ENCODE measurements around the gene DUSP5. TPM values are rescaled to one million over a fixed set of nuclear protein-coding genes. Genes with fewer than 3 reads are reported as not detected.
"Not testable (repeated sequence)": the region's sequence is repeated elsewhere in the genome, so short reads cannot be mapped to it uniquely, and the experiment has no call there.

DUSP5 gene
- total and polyA plus RNA-seq, 8 donors, result 2.7 to 12.8 (median 5.5) TPM

GRCh38 chr10:110530131-110530831 lies 32.6 kb downstream of the DUSP5 start:
- no peak overlapping the region for H3K27ac ChIP-seq
- no peak for TF ChIP-seq CTCF (IDR thresholded peaks at IDR 0.05)
- H3K27me3 ChIP-seq, result no peaks in the 10 kb centered on the region
- WGBS, 2 donors, result 15 to 17% methylated on average over 35 of the region's 35 CpGs
- no peaks in the 10 kb centered on the region for H3K4me1 ChIP-seq
- H3K4me3 ChIP-seq, result peak overlapping the region in 2 of 4 donors; percentile 7 to 11
- DNase-seq, result peak in 5 of 6 donors; percentile 33 to 67 (median 58)
- peak; percentile 76 to 88 (median 86) for ATAC-seq
- no peaks in the 10 kb centered on the region for H3K9me3 ChIP-seq
- intact Hi-C loops (cut with DNase I), result no loop called here
- H3K36me3 ChIP-seq, result no peaks in the 10 kb centered on the region
- FAIRE-seq, result no peak

- no peaks in the 10 kb centered on the region for H3K9me3 ChIP-seq
- H3K27ac ChIP-seq, result no peak overlapping the region
- FAIRE-seq (no peak), ATAC-seq (no peak), DNase-seq (no peak)
- no peaks in the 10 kb centered on the region for H3K27me3 ChIP-seq
- intact Hi-C loops (cut with DNase I), result no loop called here
- no peaks in the 10 kb centered on the region for H3K36me3 ChIP-seq
- no peak overlapping the region for H3K4me3 ChIP-seq
- WGBS, 2 donors, result 82 to 92% methylated on average over 2 of the region's 2 CpGs
- no peak for TF ChIP-seq CTCF (IDR thresholded peaks at IDR 0.05)
- H3K4me1 ChIP-seq, result no peaks in the 10 kb centered on the region
Observed at GRCh38 chr10:110531687-110532086, 34.0 kb downstream of the DUSP5 start.

GRCh38 chr10:110532628-110533027 lies 34.9 kb downstream of the DUSP5 start:
- intact Hi-C loops (cut with DNase I); ATAC-seq; H3K36me3 ChIP-seq; FAIRE-seq; DNase-seq; H3K9me3 ChIP-seq; H3K27ac ChIP-seq; H3K4me1 ChIP-seq; H3K4me3 ChIP-seq; H3K27me3 ChIP-seq: not testable (repeated sequence)
- 82 to 92% methylated on average over 4 of the region's 4 CpGs for WGBS, 2 donors

GRCh38 chr10:110533149-110533548 lies 35.4 kb downstream of the DUSP5 start:
- Histone ChIP-seq H3K36me3 (no peaks in the 10 kb centered on the region), H3K27ac (no peak overlapping the region), H3K4me3 (no peak overlapping the region), H3K27me3 (no peaks in the 10 kb centered on the region), H3K9me3 (no peaks in the 10 kb centered on the region), H3K4me1 (no peaks in the 10 kb centered on the region)
- FAIRE-seq (no peak), ATAC-seq (no peak), DNase-seq (no peak)
- 52 to 65% methylated on average over 3 of the region's 3 CpGs for WGBS, 2 donors
- intact Hi-C loops (cut with DNase I), result no loop called here
- no peak for TF ChIP-seq CTCF (IDR thresholded peaks at IDR 0.05)

GRCh38 chr10:110534571-110534970 lies 36.9 kb downstream of the DUSP5 start:
- DNase-seq (no peak), FAIRE-seq (no peak), ATAC-seq (no peak)
- H3K27me3 ChIP-seq, result no peaks in the 10 kb centered on the region
- no peaks in the 10 kb centered on the region for H3K9me3 ChIP-seq
- no peak for TF ChIP-seq CTCF (IDR thresholded peaks at IDR 0.05)
- WGBS, 2 donors, result 42 to 59% methylated on average over 2 of the region's 2 CpGs
- H3K4me3 ChIP-seq, result no peak overlapping the region
- no peak overlapping the region for H3K27ac ChIP-seq
- H3K36me3 ChIP-seq, result no peaks in the 10 kb centered on the region
- H3K4me1 ChIP-seq, result no peaks in the 10 kb centered on the region
- intact Hi-C loops (cut with DNase I), result no loop called here
